Activated CD4-positive, alpha-beta T cell treated with anti-CD3 and anti-CD28 coated beads, Interleukin-2, Interleukin-6, amounts not matched to agents 100 ng/mL and 50 ng/mL, durations not matched to agents 16 hours and 8 hours (primary cell): ENCODE data around the gene TAP1.
"Not testable (repeated sequence)": the region's sequence is repeated elsewhere in the genome, so short reads cannot be mapped to it uniquely, and the experiment has no call there.

ENCODE experiments used
- DNase-seq: peaks from one replicate; pipeline ENCODE4 v3.0.0-alpha.2; 2020

TAP1 gene

DNA sequence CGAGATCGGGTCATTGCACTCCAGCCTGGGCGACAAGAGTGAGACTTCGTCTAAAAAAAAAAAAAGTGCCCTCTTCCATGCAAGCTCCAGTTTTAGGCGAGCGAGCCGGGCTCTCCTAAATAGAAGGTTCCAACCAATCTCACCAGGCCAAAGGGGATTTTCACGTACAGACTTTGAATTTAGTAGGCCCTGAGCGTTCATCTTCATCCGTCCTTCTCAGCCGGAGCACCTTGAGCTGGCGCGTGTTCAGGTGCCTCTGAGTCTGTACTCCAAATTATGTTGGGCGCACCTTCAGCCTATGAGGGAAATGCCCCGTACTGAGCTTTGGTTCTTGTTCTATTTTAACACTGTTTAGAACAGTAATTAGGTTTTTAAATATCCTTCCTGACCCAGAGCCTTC lies 14.1 kb downstream of the TAP1 start:
- DNase-seq: no peak

DNA sequence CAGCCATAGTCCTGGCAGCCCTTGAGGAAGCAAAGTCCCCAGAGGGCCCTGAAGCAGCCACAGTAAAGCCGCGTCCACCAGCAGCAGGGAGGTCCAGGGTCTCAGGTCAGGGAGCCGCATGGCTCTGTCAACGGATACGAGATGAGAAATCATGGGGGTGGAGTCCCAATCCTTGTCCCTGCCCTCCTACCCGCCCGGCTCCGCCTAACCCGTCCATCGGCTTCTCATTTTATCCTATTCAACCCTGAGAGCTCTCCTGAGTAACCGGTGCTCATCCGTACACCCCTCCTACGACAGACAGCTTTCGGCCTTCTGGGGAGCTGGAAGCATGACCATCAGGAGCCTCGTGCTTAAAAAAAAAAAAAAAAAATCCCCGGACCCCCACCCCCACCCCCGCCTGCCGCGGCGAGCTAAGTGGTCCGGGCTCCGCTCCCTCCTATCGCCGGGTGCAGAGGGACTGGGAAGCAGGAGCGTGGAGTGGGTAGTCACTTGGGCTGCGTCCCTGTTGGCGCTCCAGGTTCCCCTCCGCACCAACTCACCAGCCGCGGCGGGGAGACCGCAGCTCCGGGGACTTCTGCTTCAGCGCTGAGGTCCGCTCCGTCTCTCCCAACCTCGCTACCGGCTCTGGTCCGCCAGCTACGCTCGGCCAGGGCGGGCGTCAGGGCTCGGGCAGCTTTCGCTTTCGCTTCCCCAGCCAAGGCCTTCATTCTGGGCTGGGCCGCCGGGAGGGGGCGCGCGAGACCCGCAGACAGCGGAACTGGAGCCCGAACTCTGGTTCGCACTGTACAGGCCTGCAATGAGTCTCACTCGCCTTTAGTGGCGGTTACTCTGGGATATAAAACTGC lies 15.2 kb downstream of the TAP1 start, which contains the start of gene TAP2:
TAP2 (minus strand) TSS at position 626 of the 845 bp plus-strand sequence; CDS start at position 120, 506 bp downstream.
- peak; percentile 99 for DNase-seq

GRCh38 chr6:32837651-32838113 lies 15.8 kb downstream of the TAP1 start:
- DNase-seq: no peak

DNA sequence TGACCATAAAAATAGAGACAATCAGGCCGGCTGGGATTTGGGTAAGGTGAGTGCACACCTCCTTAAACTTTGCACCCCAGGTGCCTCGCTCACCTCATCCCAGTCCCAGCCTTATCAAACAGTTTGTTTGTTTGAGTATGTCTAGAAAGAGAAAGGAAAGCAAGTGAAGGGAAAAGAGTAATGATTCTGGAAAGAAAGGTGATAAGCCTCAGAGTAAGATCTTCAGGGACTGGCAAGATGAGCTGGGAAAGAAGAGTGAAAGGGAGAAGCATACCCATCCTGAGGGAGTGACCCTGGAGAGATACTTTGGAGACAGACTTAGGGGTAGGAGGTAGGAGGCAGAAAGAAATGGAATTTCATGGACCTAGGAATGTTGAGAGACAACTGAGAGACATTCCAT lies 16.6 kb downstream of the TAP1 start:
- DNase-seq: no peak

- DNase-seq: no peak
Observed at GRCh38 chr6:32835167-32835893, 18.2 kb downstream of the TAP1 start.

GRCh38 chr6:32833664-32834063 lies 19.8 kb downstream of the TAP1 start:
- DNase-seq: no peak

GRCh38 chr6:32832535-32832934 lies 21.0 kb downstream of the TAP1 start:
- no peak for DNase-seq

DNA sequence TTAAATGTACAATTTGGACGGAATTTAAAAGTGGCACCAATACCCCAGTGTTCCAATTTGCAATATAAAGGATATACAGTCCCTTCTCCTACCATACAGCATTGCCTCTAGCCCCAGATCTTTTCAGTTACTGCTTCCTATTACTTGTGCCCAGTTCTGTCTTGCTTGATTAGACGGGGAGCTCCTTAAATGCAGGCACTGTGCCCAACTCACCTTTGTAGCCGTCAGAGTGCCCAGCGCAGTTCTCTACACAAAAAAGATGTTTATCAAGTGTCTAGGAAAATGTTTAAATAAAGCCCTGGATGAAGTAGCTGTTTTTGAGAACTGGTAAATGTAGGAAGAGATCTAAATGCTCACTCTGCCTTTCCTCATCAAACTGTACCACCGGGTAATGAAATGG lies 22.6 kb downstream of the TAP1 start:
- no peak for DNase-seq

GRCh38 chr6:32830017-32830416 lies 23.5 kb downstream of the TAP1 start:
- DNase-seq: no peak

- no peak for DNase-seq
Observed at GRCh38 chr6:32829495-32829894, 24.0 kb downstream of the TAP1 start.

GRCh38 chr6:32827025-32827424 lies 26.5 kb downstream of the TAP1 start:
- no peak for DNase-seq

DNA sequence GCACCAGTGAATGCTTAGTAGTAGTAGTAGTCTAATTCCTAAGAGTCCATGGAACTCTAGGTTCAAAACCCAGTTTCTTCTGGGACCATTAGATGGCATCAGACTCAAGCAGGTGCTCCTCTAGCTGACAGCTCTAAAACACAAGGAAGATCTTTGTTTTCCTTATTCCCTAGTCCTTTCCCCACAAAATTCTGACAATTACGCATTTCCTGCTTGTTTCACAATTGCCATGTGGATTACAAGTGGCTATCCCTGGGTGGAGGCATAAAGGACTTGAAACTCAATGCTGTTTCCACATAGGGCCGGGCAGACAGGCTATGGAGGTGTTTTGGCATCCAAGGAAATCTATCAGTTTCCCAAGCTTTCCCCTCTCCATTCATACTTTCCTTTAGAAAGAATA lies 27.5 kb downstream of the TAP1 start:
- DNase-seq: no peak

- no peak for DNase-seq
Observed at GRCh38 chr6:32819729-32820128, 33.8 kb downstream of the TAP1 start.

DNA sequence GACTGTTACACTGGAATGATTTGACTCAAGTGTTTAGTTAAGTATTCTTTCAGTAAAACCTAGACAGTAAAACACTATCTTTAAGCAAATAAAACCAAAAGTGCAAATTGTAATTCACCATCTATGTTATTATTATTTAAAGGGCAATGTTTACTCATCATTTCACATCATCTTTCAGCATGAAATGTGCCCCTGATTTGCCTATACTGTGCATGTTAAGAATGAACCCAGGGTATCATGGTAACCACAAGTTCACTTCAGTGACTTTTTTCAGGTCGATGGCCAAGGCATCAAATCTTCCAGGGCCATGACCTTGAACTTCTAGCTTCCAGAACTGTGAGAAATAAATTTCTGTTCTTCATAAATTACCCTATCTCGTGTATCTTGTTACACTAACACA lies 34.6 kb downstream of the TAP1 start:
- DNase-seq: no peak

DNA sequence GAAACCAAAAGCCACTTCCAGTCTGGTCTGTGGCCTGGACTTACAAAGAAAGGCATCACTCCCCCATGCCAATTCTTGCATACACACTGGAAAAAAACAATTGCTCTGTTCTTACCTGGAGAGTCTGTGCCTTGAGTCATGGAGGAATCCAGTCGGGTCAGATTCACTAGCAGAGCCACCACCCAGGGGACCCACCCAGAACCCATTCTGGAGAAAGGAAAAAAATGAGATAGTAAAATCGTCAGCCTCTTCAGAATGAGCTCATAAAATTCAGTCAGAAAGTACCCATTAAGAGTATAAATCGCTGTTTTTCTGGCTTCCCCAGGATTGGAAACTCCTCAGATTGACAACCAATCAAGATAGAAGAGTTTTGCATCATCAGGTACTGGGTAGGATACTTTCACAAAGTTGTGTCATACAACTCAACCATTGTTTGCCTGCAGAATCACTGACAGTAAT lies 36.7 kb downstream of the TAP1 start, which contains the start of gene HLA-DOB:
HLA-DOB (minus strand) TSS at position 257 of the 459 bp plus-strand sequence; CDS start at position 206, 51 bp downstream.
- DNase-seq: peak; percentile 40

GRCh38 chr6:32815996-32816395 lies 37.5 kb downstream of the TAP1 start:
- DNase-seq: no peak

- no peak for DNase-seq
Observed at GRCh38 chr6:32815115-32815514, 38.4 kb downstream of the TAP1 start.

DNA sequence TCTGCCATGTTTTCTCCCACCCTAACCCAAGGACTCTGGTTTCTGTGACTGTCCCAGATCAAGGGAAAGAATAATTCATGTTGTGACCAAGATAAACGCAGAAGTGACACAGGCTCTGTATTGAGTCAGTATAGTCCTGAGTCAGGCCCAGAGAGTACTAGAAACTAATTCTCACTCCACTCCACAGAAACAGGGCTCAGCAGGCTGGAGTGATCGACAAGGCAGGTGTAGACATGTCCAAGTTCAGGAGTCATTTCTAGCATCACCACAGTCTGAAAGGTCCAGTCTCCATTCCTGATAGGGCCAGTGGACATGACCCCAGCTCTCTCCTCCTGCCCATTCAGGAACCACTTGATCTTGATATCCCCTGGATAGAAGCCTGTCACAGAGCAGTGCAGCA lies 39.4 kb downstream of the TAP1 start:
- no peak for DNase-seq

GRCh38 chr6:32809171-32809570 lies 44.3 kb downstream of the TAP1 start:
- DNase-seq: no peak

DNA sequence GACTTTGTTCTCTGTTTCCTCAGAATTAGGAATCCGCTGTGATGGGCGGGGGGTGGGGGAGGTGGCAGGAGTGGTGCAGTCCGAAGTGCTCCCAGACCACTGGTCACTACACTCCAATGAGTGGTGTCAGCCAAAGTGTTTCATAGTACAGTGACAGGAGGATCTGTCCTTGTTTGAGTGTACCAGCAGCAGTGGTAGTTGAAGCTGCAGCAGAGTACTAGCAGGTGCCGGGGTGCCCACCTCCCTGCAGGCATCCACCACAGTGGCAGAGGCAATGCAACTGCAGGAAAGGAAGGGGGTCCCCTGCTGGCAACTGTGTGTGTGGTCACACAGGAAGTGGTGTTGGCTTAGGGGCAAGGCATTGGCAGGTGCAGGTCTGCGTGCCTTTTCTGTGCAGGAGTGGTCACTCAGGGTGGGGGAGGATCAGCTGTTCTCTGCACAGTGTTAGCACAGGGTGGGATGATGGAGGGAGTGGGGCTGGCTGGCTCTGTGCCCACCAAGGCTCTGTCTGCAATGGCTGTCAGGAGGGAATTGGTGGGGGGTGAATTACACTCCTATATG lies 46.4 kb downstream of the TAP1 start:
- DNase-seq: no peak

GRCh38 chr6:32805404-32805803 lies 48.1 kb downstream of the TAP1 start:
- DNase-seq: not testable (repeated sequence)

DNA sequence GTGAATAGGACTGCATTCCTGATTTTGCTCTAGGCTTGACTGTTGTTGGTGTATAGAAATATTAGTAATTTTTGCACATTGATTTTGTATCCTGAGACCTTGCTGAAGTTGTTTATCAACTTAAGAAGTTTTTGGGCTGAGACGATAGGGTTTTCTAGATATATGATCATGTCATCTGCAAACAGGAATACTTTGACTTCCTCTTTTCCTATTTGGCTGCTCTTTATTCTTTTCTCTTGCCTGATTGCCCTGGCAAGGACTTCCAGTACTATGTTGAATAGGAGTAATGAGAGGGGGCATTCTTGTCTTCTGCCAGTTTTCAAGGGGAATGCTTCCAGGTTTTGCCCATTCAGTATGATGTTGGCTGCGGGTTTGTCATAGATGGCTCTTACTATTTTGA lies 50.1 kb downstream of the TAP1 start:
- DNase-seq: no peak

- DNase-seq: no peak
Observed at GRCh38 chr6:32799740-32800139, 53.8 kb downstream of the TAP1 start.

DNA sequence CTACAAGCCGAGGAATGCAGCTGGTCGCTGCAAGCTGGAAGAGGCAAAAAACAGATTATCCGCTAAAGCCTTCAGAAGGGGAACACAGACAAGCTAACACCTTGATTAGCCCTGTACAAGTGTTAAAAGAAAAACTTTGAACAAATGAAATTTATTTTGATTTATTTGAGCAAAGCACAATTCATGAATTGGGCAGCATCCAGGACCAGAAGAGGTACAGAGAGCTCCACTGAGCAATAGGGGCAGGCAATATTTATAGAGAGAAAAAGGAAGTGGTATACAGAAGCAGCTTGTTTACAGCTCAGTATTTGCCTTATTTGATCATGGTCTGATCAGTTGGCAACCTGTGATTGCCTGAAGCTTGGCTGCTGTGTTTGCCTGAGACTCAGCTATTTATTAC lies 54.3 kb downstream of the TAP1 start:
- no peak for DNase-seq
